Left lobe of liver (tissue), 1 donor: Measurements from ENCODE around the gene USP12. TPM values are rescaled to one million over a fixed set of nuclear protein-coding genes. Genes with fewer than 3 reads are reported as not detected.

Experiments
- total RNA-seq: library from RNA; stranded (reverse); gene quantifications from one replicate; pipeline ENCODE4 v1.2.1, GENCODE V29; 2021
- donor health status: DM: no; HTN: yes; CAD: no.

The USP12 gene
- total RNA-seq, 1 donor from 2014 or later = 11.5 TPM

Other genes with a start within 250 kb of the USP12 start
- 362 TPM for gene RPL21, start 79.7 kb upstream of the USP12 start, total RNA-seq
- gene RASL11A, start 99.0 kb upstream of the USP12 start, total RNA-seq = 5.8 TPM